K562 (cell line): ENCODE data around the gene KCNC3. TPM values are rescaled to one million over a fixed set of nuclear protein-coding genes. Genes with fewer than 3 reads are reported as not detected.
A peak's percentile ranks its signal among the peaks of the same experiment; 100 is the strongest.

Source experiments
- ADNP ChIP-seq: fragments of 200-800 bp; sonication (Bioruptor generic); IDR thresholded peaks from 2 replicates; pipeline ENCODE4 v1.6.1; 2016; ENCODE audit warnings: missing genetic modification characterization, missing compliant biosample characterization
- BCL6 ChIP-seq: fragments of 250-450 bp; sonication (Bioruptor Pico); IDR thresholded peaks from 2 replicates; pipeline ENCODE4 v1.4.0; 2020
- CBFA2T3 ChIP-seq: fragments of 450-650 bp; IDR thresholded peaks from 2 replicates; pipeline ENCODE4 v1.6.1; 2017
- CHD1 ChIP-seq: fragments of 200-600 bp; sonication (generic); IDR thresholded peaks from one replicate; pipeline ENCODE4 v1.6.1; 2012; ENCODE audit warnings: mild to moderate bottlenecking, moderate library complexity, low read length, inconsistent platforms
- DPF2 ChIP-seq: fragments of 450-650 bp; IDR thresholded peaks from 2 replicates; pipeline ENCODE4 v1.6.1; 2016
- ELF2 ChIP-seq: fragments of 250-450 bp; sonication (Bioruptor Pico); IDR thresholded peaks from 2 replicates; pipeline ENCODE4 v1.5.0; 2021; ENCODE audit warnings: mild to moderate bottlenecking
- ETS2 ChIP-seq: IDR thresholded peaks from 2 replicates; pipeline ENCODE4 v1.6.1; 2016; ENCODE audit warnings: borderline replicate concordance, missing genetic modification characterization, mild to moderate bottlenecking, moderate library complexity, missing compliant biosample characterization; ENCODE audit not compliant: poor library complexity, severe bottlenecking
- FOXA3 ChIP-seq, 2 experiments: fragments of 450-650 bp in 1 of 2; sonication (generic) in 1 of 2; formaldehyde crosslinking; IDR thresholded peaks in 1 of 2; conservative IDR thresholded peaks in 1 of 2; 2 replicates each; pipeline versions ENCODE4 v1.4.0 to v1.8.0; 2020 to 2022; ENCODE audit warnings: mild to moderate bottlenecking in 2 of 2, missing genetic modification reagents in 1 of 2
- FOXP1 ChIP-seq: sonication (generic); formaldehyde crosslinking; IDR thresholded peaks from 2 replicates; pipeline ENCODE4 v1.8.0; 2022; ENCODE audit warnings: mild to moderate bottlenecking, missing genetic modification reagents
- GABPB2 ChIP-seq: fragments of 250-450 bp; sonication (Bioruptor Pico); conservative IDR thresholded peaks from 2 replicates; pipeline ENCODE4 v1.5.1; 2021; ENCODE audit warnings: mild to moderate bottlenecking
- GTF2A2 ChIP-seq: IDR thresholded peaks from 2 replicates; pipeline ENCODE4 v1.6.1; 2016; ENCODE audit warnings: mild to moderate bottlenecking, missing genetic modification characterization, missing compliant biosample characterization
- HDAC1 ChIP-seq, 2 experiments: fragments of 450-650 bp; IDR thresholded peaks; 2 replicates each; pipeline ENCODE4 v1.6.1; 2016 to 2017; ENCODE audit warnings: inconsistent platforms in 1 of 2, mild to moderate bottlenecking in 1 of 2, moderate library complexity in 1 of 2
- HIVEP1 ChIP-seq: fragments of 250-450 bp; sonication (Bioruptor Pico); IDR thresholded peaks from 2 replicates; pipeline ENCODE4 v1.4.0; 2020; ENCODE audit warnings: mild to moderate bottlenecking
- ILF3 ChIP-seq: fragments of 450-650 bp; IDR thresholded peaks from 2 replicates; pipeline ENCODE4 v1.6.1; 2018; ENCODE audit warnings: antibody characterized with exemption, mild to moderate bottlenecking, moderate library complexity, borderline replicate concordance
- IRF2 ChIP-seq: sonication (generic); formaldehyde crosslinking; IDR thresholded peaks from 2 replicates; pipeline ENCODE4 v1.8.1; 2022; ENCODE audit warnings: mild to moderate bottlenecking, missing genetic modification reagents
- JUND ChIP-seq, 2 experiments: IDR thresholded peaks; 2 replicates in 1 of 2; 3 replicates in 1 of 2; pipeline ENCODE4 v1.6.1; 2011; ENCODE audit warnings: borderline replicate concordance in 2 of 2, low read depth in 2 of 2, low read length in 2 of 2, improper control_type of control experiment in 1 of 2, missing biosample characterization in 1 of 2, missing genetic modification characterization in 1 of 2, missing genetic modification reagents in 1 of 2
- LARP7 ChIP-seq: fragments of 450-650 bp; IDR thresholded peaks from 2 replicates; pipeline ENCODE4 v1.6.1; 2016
- LEF1 ChIP-seq: fragments of 450-650 bp; IDR thresholded peaks from 2 replicates; pipeline ENCODE4 v1.6.1; 2016; ENCODE audit warnings: mild to moderate bottlenecking
- MEF2A ChIP-seq: IDR thresholded peaks from 2 replicates; pipeline ENCODE4 v1.6.1; 2011; ENCODE audit warnings: low read depth, mild to moderate bottlenecking, low read length, moderate library complexity; ENCODE audit not compliant: control insufficient read depth
- NFXL1 ChIP-seq: fragments of 450-650 bp; formaldehyde crosslinking; IDR thresholded peaks from 2 replicates; pipeline ENCODE4 v1.4.0; 2021; ENCODE audit warnings: mild to moderate bottlenecking
- NFYB ChIP-seq: IDR thresholded peaks from 2 replicates; pipeline ENCODE4 v1.6.1; 2011; ENCODE audit warnings: mild to moderate bottlenecking, moderate library complexity; ENCODE audit not compliant: insufficient read length; ENCODE audit errors: extremely low read depth
- NUFIP1 ChIP-seq: fragments of 450-650 bp; IDR thresholded peaks from 2 replicates; pipeline ENCODE4 v1.6.1; 2018; ENCODE audit not compliant: partially characterized antibody
- SIRT6 ChIP-seq: IDR thresholded peaks from one replicate; pipeline ENCODE4 v1.6.1; 2012; ENCODE audit warnings: low read depth, mild to moderate bottlenecking, control low read depth, inconsistent platforms, low read length, moderate library complexity
- TRIM24 ChIP-seq, 2 experiments: fragments of 450-650 bp; IDR thresholded peaks; 2 replicates each; pipeline ENCODE4 v1.6.1; 2016
- XRCC3 ChIP-seq: fragments of 450-650 bp; IDR thresholded peaks from 2 replicates; pipeline ENCODE4 v1.6.1; 2017; ENCODE audit warnings: mild to moderate bottlenecking, moderate library complexity
- ZNF12 ChIP-seq: sonication (generic); formaldehyde crosslinking; IDR thresholded peaks from 2 replicates; pipeline ENCODE4 v1.4.0; 2020; ENCODE audit warnings: mild to moderate bottlenecking, missing genetic modification reagents
- ZNF23 ChIP-seq: fragments of 250-450 bp; sonication (Bioruptor Pico); IDR thresholded peaks from 2 replicates; pipeline ENCODE4 v1.4.0; 2020; ENCODE audit warnings: mild to moderate bottlenecking
- ZNF311 ChIP-seq: fragments of 250-450 bp; sonication (Bioruptor Pico); IDR thresholded peaks from 2 replicates; pipeline ENCODE4 v1.4.0; 2020; ENCODE audit warnings: mild to moderate bottlenecking, moderate library complexity
- ZNF707 ChIP-seq: fragments of 250-450 bp; sonication (Bioruptor Pico); conservative IDR thresholded peaks from 2 replicates; pipeline ENCODE4 v1.8.0; 2022; ENCODE audit warnings: inconsistent platforms, mild to moderate bottlenecking, moderate library complexity
- ZSCAN32 ChIP-seq: fragments of 450-650 bp; formaldehyde crosslinking; IDR thresholded peaks from 2 replicates; pipeline ENCODE4 v1.4.0; 2020; ENCODE audit warnings: mild to moderate bottlenecking, moderate library complexity
- polyA plus RNA-seq, 8 experiments: library from polyadenylated mRNA; depleted of rRNA in 4 of 8; stranded (reverse) in 5 of 8; unstranded in 3 of 8; fragments of >200 nt; fragmentation: Nextera tagmentation in 2 of 8; fragmentation: Illumina TruSeq in 1 of 8; extraction: Ambion mirVana in 2 of 8; extraction: Trizol in 1 of 8; gene quantifications; 2 replicates each; pipeline versions ENCODE4 v1.2.1 to v1.2.3, GENCODE V29; 2011 to 2014; ENCODE audit warnings: inconsistent platforms in 1 of 8, missing spikeins in 1 of 8
- total RNA-seq, 7 experiments: library from RNA; depleted of rRNA in 6 of 7; stranded (reverse); fragments of >200 nt in 6 of 7; fragmentation: Illumina TruSeq in 2 of 7; extraction: Trizol in 2 of 7; gene quantifications; 2 replicates each; pipeline versions ENCODE4 v1.2.1 to v1.2.3, GENCODE V29; 2011 to 2021; ENCODE audit warnings: low replicate concordance in 1 of 7
- TF ChIP-seq, protein P1 (sequence below): fragments of 250-450 bp; sonication (Bioruptor Pico); IDR thresholded peaks from 2 replicates; pipeline ENCODE4 v1.4.0; 2020

The KCNC3 gene
- total and polyA plus RNA-seq, 9 of the 15 experiments (the other 6 are each of a cell fraction or from before 2014, with no cell fraction given), result 0.03 to 26.2 (median 2.0) TPM

GRCh38 chr19:50264483-50265186 is 64.5 kb downstream of the KCNC3 start (continued):
- TF ChIP-seq FOXA3 (CRISPR knock-in tag; conservative IDR thresholded peaks at IDR 0.05 in 1 of 2, IDR thresholded peaks at IDR 0.05 in 1 of 2) (no peak), FOXP1 (no peak), ZSCAN32 (CRISPR knock-in tag) (no peak), XRCC3 (no peak), LARP7 (no peak), ADNP (tag) (no peak), TRIM24 (IDR thresholded peaks at IDR 0.05) (no peak), ZNF23 (CRISPR knock-in tag) (no peak), CHD1 (no peak), ZNF311 (CRISPR knock-in tag) (no peak), ZNF12 (no peak), ETS2 (tag) (no peak), NFYB (peak; percentile 61), IRF2 (CRISPR knock-in tag) (no peak), ZNF707 (no peak), HDAC1 (IDR thresholded peaks at IDR 0.05) (no peak), HIVEP1 (CRISPR knock-in tag) (no peak), CBFA2T3 (peak; percentile 68), JUND (IDR thresholded peaks at IDR 0.05; ENCODE audit: borderline replicate concordance, low read depth, low read length) (no peak), JUND (tag; IDR thresholded peaks at IDR 0.05; ENCODE audit: borderline replicate concordance, low read depth, low read length) (peak; percentile 74; the same call in 2 of the 3 replicates), BCL6 (CRISPR knock-in tag) (no peak), GABPB2 (CRISPR knock-in tag) (no peak), MEF2A (no peak), DPF2 (0 out of 2 replicates have a peak, but pooled peaks have one; percentile 35), NUFIP1 (no peak), LEF1 (no peak), ILF3 (no peak), ELF2 (CRISPR knock-in tag) (no peak), NFXL1 (no peak), SIRT6 (no peak), GTF2A2 (tag) (no peak)
- TF ChIP-seq, protein P1, sequence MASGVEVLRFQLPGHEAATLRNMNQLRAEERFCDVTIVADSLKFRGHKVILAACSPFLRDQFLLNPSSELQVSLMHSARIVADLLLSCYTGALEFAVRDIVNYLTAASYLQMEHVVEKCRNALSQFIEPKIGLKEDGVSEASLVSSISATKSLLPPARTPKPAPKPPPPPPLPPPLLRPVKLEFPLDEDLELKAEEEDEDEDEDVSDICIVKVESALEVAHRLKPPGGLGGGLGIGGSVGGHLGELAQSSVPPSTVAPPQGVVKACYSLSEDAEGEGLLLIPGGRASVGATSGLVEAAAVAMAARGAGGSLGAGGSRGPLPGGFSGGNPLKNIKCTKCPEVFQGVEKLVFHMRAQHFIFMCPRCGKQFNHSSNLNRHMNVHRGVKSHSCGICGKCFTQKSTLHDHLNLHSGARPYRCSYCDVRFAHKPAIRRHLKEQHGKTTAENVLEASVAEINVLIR (CRISPR knock-in tag), result no peak
